ENCODE measurements around the gene ARF4.
A peak's percentile ranks its signal among the peaks of the same experiment; 100 is the strongest.
"Not testable (repeated sequence)": the region's sequence is repeated elsewhere in the genome, so short reads cannot be mapped to it uniquely, and the experiment has no call there.

Gene ARF4

GRCh38 chr3:57597127-57597923, at the start of gene ARF4:
Gene ARF4, minus strand, starts transcription at chr3:57597344. Its CDS starts 204 bp downstream, at chr3:57597140.
- DNase-seq (ENCODE audit: low read depth) = peak; percentile 99

DNA sequence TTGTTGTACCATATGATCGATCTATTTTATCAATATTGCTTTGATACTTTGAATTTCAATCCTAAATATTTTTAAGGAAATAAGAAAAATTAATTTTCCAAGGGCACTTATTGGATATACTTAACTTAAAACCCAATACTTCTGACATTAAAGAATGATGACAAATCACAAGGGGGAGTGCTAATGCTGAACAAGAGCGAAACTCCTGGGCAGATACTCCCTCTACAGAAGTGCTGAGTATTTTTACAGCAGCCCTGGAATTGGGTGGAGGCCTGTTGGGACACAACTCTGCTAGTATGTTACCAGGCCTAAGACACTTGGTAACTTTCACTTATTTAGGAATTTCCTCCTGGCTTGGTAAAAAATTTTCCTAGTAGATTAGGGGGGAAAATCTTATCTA, 49.6 kb upstream of the ARF4 start:
- peak; percentile 47 for DNase-seq (ENCODE audit: low read depth)

- no peak for DNase-seq (ENCODE audit: low read depth)
These were observed 47.6 kb upstream of the ARF4 start for GRCh38 chr3:57644740-57645139.

DNA sequence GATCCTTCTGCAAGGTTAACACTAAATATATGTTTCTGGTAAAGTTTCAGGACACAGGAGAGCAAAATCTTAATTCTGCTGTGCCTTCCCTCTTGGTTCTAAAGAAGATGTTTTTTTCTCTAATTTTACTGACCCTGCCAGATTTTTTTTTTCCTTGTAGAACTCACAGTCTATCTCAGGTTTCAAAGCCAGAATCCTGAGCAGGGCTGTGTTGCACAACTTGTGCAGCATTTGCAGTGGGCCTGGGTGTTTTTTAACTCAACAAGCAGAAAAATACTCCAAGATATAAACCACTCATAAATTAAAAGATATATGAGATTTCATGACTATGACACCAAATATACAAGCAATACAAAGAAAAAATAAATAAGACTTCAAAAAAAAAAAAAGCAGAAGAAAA, 40.2 kb upstream of the ARF4 start:
- peak; percentile 23 for DNase-seq (ENCODE audit: low read depth)

- not testable (repeated sequence) for DNase-seq (ENCODE audit: low read depth)
These were observed 37.1 kb upstream of the ARF4 start for GRCh38 chr3:57634259-57634658.

GRCh38 chr3:57627976-57628375, 30.8 kb upstream of the ARF4 start:
- DNase-seq (ENCODE audit: low read depth) = no peak

- no peak for DNase-seq (ENCODE audit: low read depth)
These were observed 27.7 kb upstream of the ARF4 start for GRCh38 chr3:57624801-57625200.

DNA sequence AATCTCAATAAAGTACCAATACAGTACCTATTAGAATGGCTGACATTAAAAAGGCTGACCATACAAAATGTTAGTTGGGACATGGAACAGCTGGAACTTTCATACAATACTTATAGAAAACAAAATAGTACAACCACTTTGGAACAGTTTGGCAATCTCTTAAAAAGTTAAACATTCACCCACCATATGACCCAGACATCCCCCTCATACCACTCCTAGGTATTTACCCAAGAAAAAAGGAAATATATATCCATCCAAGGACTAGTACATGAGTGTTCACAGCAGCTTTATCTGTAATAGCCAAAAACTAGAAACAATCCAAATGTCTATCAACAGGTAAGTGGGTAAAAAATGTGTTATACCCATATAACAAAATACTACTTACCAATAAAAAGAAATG, 25.2 kb upstream of the ARF4 start:
- no peak for DNase-seq (ENCODE audit: low read depth)

DNA sequence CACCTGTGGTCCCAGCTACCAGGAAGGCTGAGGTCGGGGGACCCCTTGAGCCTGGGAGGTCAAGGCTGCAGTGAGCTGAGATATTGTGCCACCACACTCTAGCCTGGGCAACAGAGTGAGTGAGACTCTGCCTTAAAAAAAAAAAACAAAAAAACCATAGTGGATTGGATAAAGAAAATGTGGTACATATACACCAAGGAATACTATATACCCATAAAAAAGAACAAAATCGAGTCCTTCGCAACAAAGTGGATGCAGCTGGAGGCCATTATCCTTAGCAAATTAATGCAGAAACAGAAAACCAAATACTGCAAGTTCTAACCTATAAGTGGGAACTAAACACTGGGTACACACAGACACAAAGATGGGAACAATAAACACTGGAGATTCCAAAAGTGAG, 20.6 kb upstream of the ARF4 start:
- DNase-seq (ENCODE audit: low read depth) = no peak

GRCh38 chr3:57616233-57616632, 19.1 kb upstream of the ARF4 start:
- DNase-seq (ENCODE audit: low read depth) = no peak

DNA sequence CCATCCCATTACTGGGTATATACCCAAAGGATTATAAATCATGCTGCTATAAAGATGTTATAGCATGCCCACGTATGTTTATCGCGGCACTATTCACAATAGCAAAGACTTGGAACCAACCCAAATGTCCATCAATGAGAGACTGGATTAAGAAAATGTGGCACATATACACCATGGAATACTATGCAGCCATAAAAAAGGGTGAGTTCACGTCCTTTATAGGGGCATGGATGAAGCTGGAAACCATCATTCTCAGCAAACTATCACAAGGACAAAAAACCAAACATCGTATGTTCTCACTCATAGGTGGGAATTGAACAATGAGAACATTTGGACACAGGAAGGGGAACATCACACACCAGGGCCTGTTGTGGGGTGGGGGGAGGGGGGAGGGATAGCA, 14.7 kb upstream of the ARF4 start:
- DNase-seq (ENCODE audit: low read depth) = not testable (repeated sequence)

DNA sequence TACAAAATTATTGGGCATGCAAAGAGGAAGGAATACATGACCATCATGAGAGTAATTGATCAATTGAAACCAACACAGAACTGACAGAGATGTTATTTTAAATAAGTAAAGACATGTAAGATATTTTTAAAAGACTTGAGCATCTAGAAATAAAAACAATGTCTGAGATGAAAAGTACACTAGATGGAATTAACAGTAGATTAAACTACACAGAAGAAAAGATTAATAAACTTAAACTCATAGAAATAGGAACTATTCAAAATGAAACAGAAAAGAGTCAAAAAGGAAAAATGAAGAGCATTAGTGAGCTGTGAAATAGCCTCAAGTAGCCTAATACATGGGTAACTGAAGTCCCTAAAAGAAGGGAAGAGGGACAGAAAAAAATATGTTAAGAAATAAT, 8.5 kb upstream of the ARF4 start:
- no peak for DNase-seq (ENCODE audit: low read depth)

DNA sequence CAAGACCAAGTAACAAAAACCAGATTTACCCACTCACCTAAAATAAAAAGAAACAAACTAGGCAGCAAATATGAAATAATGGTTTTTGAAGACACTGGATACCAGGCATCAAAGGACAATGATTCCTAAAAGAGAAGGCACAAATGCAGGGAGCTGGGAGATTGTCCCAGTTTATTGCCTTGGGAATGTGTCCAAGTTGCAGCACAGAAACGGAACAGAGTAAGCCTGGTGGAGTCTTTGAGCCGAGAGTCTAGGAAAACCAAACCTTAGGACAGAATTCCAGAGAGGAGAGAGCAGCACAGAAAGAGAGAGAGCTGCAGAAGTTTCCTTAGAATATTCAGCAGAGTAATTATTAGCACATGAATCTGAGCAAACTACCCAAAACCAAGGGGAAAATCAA, 7.8 kb upstream of the ARF4 start:
- no peak for DNase-seq (ENCODE audit: low read depth)

- DNase-seq (ENCODE audit: low read depth) = no peak
These were observed 3.1 kb upstream of the ARF4 start for GRCh38 chr3:57600195-57600594.

DNA sequence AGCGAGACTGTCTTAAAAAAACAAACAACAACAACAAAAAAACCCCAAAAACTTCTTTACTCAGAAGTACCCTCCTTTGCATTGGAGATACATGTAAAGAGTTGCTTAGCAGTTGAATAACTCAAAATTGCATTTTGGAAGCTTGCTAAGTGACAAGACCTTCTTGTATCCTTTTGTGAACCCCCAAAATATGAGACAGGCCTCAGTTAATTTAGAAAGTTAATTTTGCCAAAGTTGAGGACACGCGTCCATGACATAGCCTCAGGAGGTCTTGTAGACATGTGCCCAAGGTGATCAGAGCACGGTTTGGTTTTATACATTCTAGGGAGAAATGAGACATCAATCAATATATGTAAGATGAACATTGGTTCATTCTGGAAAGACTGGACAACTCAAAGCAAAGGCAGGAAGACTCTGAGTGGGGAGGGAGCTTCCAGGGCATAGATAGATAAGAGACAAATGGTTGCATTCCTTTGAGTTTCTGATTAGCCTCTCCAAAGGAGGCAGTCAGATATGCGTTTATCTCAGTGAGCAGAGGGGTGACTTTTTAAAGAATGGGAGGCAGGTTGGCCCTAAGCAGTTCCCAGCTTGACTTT, 1.7 kb upstream of the ARF4 start:
- no peak for DNase-seq (ENCODE audit: low read depth)

DNA sequence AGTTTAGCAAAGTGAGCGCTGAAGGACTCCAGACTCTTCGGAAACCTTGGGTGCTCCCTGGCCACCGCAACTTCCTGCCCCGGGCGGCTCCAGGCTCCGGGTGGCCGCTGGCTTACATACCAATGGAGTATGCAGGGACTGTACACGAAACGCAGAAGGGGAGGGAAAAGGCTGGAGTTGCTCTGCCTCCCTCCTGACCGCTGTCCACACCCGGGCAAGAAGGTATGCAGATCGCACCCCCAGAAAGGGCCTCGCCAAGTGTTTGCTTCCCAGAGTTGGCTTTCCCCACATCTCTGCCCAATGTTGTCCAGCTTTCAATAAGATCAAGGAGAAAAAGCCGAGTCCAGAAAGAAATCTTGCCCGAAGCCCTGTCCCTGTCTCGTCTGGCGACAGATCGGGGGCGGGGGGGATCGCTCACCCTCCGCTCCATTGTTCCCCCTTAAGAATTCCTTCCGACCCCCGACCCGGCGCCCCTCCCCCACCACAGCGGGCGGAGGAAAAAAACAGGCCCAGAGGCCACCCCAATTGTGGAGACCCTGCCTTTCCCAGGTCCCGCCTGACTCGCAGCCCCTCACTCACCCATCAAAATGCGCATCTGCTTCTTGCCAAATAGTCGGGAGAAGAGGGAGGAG, 533 bp downstream of the ARF4 start:
- DNase-seq (ENCODE audit: low read depth) = peak; percentile 78

GRCh38 chr3:57594576-57594975, 2.6 kb downstream of the ARF4 start:
- no peak for DNase-seq (ENCODE audit: low read depth)

- DNase-seq (ENCODE audit: low read depth) = no peak
These were observed 3.0 kb downstream of the ARF4 start for GRCh38 chr3:57594144-57594543.

DNA sequence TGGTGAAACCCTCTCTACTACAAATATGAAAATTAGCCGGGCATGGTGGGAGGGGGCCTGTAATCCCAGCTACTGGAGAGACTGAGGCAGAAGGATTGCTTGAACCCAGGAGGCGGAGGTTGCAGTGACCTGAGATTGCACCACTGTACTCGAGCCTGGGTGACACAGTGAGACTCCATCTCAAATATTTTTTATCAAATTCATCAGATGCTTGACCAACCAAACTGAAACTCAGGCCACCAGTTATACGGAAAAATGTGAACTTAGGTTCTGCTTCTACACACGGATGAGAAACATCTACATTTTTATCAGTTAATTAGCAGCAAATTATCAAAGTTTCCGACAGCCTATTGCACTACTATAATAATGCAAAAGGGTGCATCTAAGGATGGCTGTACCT, 4.8 kb downstream of the ARF4 start:
- no peak for DNase-seq (ENCODE audit: low read depth)

DNA sequence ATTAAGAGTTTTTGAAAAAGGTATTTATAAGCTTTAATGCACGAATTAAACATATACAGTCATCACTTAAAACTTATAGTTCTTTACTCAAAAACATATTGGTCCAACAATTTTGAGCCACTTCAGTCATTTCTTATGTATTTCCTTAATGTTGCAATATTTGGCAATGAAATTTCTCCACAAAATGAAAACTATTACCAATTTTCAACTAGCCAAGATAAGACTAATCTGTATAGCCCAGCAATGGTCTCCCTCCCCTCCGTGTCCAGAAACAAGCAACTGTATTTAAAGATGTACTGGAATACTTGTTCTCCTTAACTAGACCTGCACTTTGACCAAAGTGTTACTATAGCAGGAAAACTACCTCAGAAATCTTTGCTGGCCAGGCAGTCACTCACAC, 9.2 kb downstream of the ARF4 start:
- DNase-seq (ENCODE audit: low read depth) = no peak

GRCh38 chr3:57586778-57587177, 10.4 kb downstream of the ARF4 start:
- DNase-seq (ENCODE audit: low read depth) = no peak

GRCh38 chr3:57583544-57583943, 13.6 kb downstream of the ARF4 start:
- no peak for DNase-seq (ENCODE audit: low read depth)

DNA sequence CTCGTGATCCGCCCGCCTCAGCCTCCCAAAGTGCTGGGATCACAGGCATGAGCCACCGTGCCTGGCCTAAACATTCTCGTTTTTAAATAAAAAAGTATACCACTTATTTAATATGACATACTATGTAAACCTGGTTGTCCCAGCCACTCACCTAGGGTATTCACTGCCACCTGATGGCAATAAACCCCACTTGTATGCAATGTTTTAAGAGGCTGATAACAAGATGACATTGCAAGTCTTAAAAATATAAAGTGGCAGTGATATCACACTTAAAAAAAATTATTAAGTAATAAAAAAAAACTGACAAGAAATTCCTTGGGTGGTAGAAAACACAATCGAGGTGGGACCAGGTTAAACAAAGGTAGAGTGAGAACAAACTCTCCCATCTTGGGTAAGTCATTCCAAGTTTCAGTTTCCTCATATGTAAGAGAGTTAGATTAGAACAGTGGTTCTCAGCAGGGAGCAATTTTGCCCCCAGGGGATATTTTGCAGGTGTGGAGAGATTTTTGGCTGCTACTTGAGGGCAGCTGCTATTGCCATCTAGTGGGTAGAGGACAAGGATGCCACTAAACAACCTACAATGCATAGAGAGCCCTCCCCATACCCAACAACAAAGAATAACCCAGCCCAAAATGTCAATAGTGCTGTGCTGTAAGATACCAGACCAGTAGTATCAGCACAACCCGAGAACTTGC, 14.5 kb downstream of the ARF4 start:
- no peak for DNase-seq (ENCODE audit: low read depth)
